Motor neuron (in vitro differentiated cells): ENCODE data around the gene CYP19A1. TPM values are rescaled to one million over a fixed set of nuclear protein-coding genes. Genes with fewer than 3 reads are reported as not detected.

Experiments
- ATAC-seq, 8 experiments: fragments of 200-7000 bp; cut with Tn5 transposase; replicated peaks in 6 of 8; 2 replicates each; pipeline ENCODE4 v1.8.0; 2021; ENCODE audit warnings: mild to moderate bottlenecking in 8 of 8, moderate library complexity in 8 of 8
- H3K27ac ChIP-seq, 2 donors: fragments of 250-450 bp; sonication (Bioruptor Pico); 2 replicates each; pipeline ENCODE4 v1.9.0; 2021; ENCODE audit warnings: antibody characterized with exemption in 2 of 2, mild to moderate bottlenecking in 2 of 2, moderate library complexity in 1 of 2
- H3K4me1 ChIP-seq, 2 donors: fragments of 250-450 bp; sonication (Bioruptor Pico); replicated peaks in 1 of 2; 2 replicates each; pipeline ENCODE4 v1.6.1; 2021; ENCODE audit warnings: antibody characterized with exemption in 2 of 2, mild to moderate bottlenecking in 2 of 2, moderate library complexity in 1 of 2
- H3K4me3 ChIP-seq, 5 donors: fragments of 250-450 bp; sonication (Bioruptor Pico); 2 replicates each; pipeline ENCODE4 v1.9.0; 2021; ENCODE audit warnings: antibody characterized with exemption in 5 of 5, mild to moderate bottlenecking in 5 of 5, moderate library complexity in 4 of 5
- whole genome bisulfite sequencing, 10 experiments: fragments of 450-650 bp; shearing (Covaris generic); methylation state at CpG; one replicate each; pipeline ENCODE4 v1.0.0; 2022; 5-methylcytosine and 5-hydroxymethylcytosine counted together
- in situ Hi-C, 9 experiments: fragments of 400-800 bp; cut with MboI; loops; one replicate each; pipeline ENCODE4 v1.15.0; 2021; ENCODE audit warnings: low sequenced_read_pairs in 9 of 9, low pct_unique_long_range_greater_than_20kb in 2 of 9; ENCODE audit not compliant: unreplicated experiment in 9 of 9
- total RNA-seq, 8 experiments: library from RNA; unstranded; fragments of 300-600 nt; gene quantifications; 2 replicates each; pipeline versions ENCODE4 v1.2.3 to v1.2.4, GENCODE V29; 2022

Gene CYP19A1
- total RNA-seq, 8 experiments from 2014 or later: 0.56 to 8.2 (median 1.7) TPM

DNA sequence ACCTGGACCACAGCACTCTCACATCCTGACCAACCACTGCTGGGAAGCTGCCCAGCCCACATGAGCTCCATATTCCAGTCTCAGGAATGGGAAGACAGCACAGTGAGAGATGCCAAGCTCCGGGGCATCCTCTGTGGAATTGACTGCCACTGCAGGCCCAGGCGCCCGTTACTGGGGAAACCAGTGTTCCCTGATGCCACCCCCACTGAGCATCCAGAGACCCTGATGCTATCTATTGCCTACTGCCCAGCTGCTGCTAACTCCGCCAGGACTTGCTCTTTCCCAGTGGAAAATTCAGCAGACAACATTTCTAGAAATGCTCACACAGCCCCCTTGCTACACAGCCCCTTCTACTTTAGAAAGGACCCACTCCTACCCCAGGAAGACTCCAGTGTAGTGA, 57.6 kb downstream of the CYP19A1 start:
- ATAC-seq: no peak
- Histone ChIP-seq H3K27ac (no peak overlapping the region), H3K4me1 (peaks cover 9 to 13% of the 10 kb centered on the region in 2 donors), H3K4me3 (no peak overlapping the region)
- in situ Hi-C loops: loop anchor here in 2 of 9 experiments (10.0 to 25.0 kb wide), 2 partner anchors 104 to 231 kb away; no protein-coding TSS in a partner anchor
- WGBS, 10 experiments: 80 to 100% (median 100%) methylated on average over 1 to 4 of the region's 4 CpGs; no CpG with 5 or more reads in 5 of the 10 experiments

- Histone ChIP-seq H3K4me1 (peaks cover 9 to 13% of the 10 kb centered on the region in 2 donors), H3K27ac (no peak overlapping the region), H3K4me3 (no peak overlapping the region)
- in situ Hi-C loops: loop anchor here in 1 of 9 experiments (25.0 kb wide), 1 partner anchor 233 kb away; no protein-coding TSS in a partner anchor
- WGBS, 10 experiments: 86 to 100% (median 100%) methylated on average over 1 of the region's 1 CpG; no CpG with 5 or more reads in 4 of the 10 experiments
- ATAC-seq: no peak
Observed at GRCh38 chr15:51279391-51279790, 59.0 kb downstream of the CYP19A1 start.

DNA sequence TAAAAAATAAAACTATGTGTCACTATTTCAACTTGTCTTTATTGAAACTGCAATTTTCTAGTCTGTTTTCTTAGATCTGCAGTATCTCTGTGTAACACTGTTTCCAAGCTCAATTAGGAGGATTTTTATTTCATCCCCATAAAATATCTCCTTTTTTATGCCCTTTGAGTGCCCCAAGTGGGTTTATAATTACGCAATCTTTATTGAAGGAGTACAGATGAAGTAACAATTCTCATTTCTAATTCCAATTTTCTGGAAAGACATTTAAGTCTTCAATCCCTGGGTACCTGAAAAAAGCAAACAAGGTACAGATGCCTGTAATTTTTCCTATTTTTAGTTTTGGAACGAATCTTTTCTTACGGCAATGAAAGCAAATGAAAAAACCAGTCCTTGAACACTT, 61.3 kb downstream of the CYP19A1 start:
- Histone ChIP-seq H3K4me1 (peaks cover 8 to 13% of the 10 kb centered on the region in 2 donors), H3K4me3 (no peak overlapping the region), H3K27ac (no peak overlapping the region)
- 42 to 100% (median 91%) methylated on average over 2 to 3 of the region's 3 CpGs; no CpG with 5 or more reads in 1 of the 10 experiments for WGBS, 10 experiments
- in situ Hi-C loops: loop anchor here in 1 of 9 experiments (25.0 kb wide), 1 partner anchor 235 kb away; no protein-coding TSS in a partner anchor
- no peak for ATAC-seq

DNA sequence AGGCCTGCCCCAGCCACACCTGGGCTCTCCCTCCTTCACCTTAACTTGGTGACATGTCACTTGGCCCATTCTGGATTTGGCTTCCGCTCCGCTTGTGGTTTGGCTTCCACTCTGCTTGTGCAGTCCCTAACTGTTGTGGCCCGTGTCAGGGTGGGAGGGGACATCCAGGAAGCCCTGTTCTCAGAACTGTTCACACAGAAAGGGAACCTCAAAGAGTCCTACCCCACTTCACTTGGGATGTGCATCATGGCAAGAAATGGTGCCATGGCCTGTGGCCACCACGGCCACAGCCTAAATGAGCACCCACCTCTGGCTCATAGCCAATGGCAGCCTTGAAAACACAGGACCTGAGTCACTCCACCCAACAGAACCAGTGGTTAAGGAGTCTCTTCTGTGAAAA, 63.4 kb downstream of the CYP19A1 start:
- H3K4me3 ChIP-seq: no peak overlapping the region
- in situ Hi-C loops: loop anchor here in 2 of 9 experiments (25.0 kb wide), 2 partner anchors 112 to 237 kb away; no protein-coding TSS in a partner anchor
- 90 to 100% (median 94%) methylated on average over 1 to 4 of the region's 4 CpGs; no CpG with 5 or more reads in 6 of the 10 experiments for WGBS, 10 experiments
- H3K4me1 ChIP-seq: peaks cover 5 to 13% of the 10 kb centered on the region in 2 donors
- no peak for ATAC-seq
- H3K27ac ChIP-seq: no peak overlapping the region

- in situ Hi-C loops: loop anchor here in 1 of 9 experiments (25.0 kb wide), 1 partner anchor 117 kb away; no protein-coding TSS in a partner anchor
- no peak overlapping the region for H3K27ac ChIP-seq
- 0 to 100% (median 78%) methylated on average over 1 to 6 of the region's 6 CpGs for WGBS, 10 experiments
- H3K4me1 ChIP-seq: peaks cover 13 to 14% of the 10 kb centered on the region in 2 donors
- H3K4me3 ChIP-seq: no peak overlapping the region
- ATAC-seq: no peak
Observed at GRCh38 chr15:51270706-51271105, 67.7 kb downstream of the CYP19A1 start.

GRCh38 chr15:51269496-51269895, 68.9 kb downstream of the CYP19A1 start:
- Histone ChIP-seq H3K4me3 (no peak overlapping the region), H3K4me1 (peaks cover 13 to 14% of the 10 kb centered on the region in 2 donors), H3K27ac (no peak overlapping the region)
- in situ Hi-C loops: loop anchor here in 1 of 9 experiments (25.0 kb wide), 1 partner anchor 118 kb away; no protein-coding TSS in a partner anchor
- no peak for ATAC-seq
- WGBS, 10 experiments: 31 to 100% (median 50%) methylated on average over 1 to 2 of the region's 2 CpGs; no CpG with 5 or more reads in 2 of the 10 experiments

DNA sequence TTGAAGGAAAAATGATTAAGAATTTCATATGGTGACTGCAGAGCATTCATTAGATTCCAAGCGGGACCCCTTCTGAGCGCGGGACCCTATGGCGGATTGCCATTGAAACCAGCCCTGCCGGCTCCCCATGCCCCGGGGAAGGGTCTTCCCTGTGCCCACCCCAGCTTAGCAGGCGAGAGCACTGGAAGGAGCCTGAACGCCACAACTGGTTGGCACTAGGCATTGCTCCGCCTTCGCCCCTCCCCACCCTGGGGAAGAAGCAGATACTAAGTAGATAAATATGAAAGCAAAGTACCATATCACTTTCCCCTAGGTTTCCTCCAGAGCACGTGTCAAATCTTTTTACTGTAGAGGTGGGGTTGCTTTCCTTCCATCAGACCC, 70.7 kb downstream of the CYP19A1 start:
- peaks cover 13 to 14% of the 10 kb centered on the region in 2 donors for H3K4me1 ChIP-seq
- in situ Hi-C loops: loop anchor here in 1 of 9 experiments (25.0 kb wide), 1 partner anchor 120 kb away; no protein-coding TSS in a partner anchor
- 0 to 78% (median 28%) methylated on average over 1 to 5 of the region's 11 CpGs; no CpG with 5 or more reads in 6 of the 10 experiments for WGBS, 10 experiments
- H3K27ac ChIP-seq: no peak overlapping the region
- peak overlapping the region in 3 of 5 donors; percentile 25 to 35 (median 35) for H3K4me3 ChIP-seq
- peak; percentile 11 to 69 (median 44) for ATAC-seq

- peak; percentile 69 to 89 (median 85) for ATAC-seq
Observed at GRCh38 chr15:51267051-51267702, 71.2 kb downstream of the CYP19A1 start.

DNA sequence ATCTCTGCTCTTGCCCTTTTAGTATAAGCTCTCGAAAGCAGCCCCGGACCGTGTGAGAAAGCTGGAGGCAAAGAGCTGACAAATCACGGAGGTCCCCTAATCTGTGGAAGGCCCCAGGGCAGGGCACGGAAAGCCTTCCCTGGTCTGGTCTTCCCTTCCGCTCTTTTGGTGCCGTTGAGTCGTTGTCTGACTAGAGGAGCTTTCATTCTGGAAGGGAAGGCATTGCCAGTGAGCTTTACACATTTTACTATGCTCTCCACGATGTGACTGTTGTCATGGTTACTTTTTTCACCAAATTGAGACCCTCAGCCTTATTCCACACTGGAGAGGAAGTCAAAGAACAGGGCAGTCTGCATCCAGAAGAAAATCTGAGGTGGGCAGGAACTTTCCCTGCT, 71.7 kb downstream of the CYP19A1 start:
- H3K4me1 ChIP-seq: peaks cover 13 to 14% of the 10 kb centered on the region in 2 donors
- in situ Hi-C loops: loop anchor here in 1 of 9 experiments (25.0 kb wide), 1 partner anchor 121 kb away; no protein-coding TSS in a partner anchor
- 0 to 49% (median 30%) methylated on average over 3 to 8 of the region's 9 CpGs; no CpG with 5 or more reads in 2 of the 10 experiments for WGBS, 10 experiments
- ATAC-seq: peak; percentile 31 to 58 (median 42)
- H3K27ac ChIP-seq: no peak overlapping the region
- H3K4me3 ChIP-seq: peak overlapping the region in 3 of 5 donors; percentile 25 to 35 (median 35)

More at GRCh38 chr15:51267051-51267702, 71.2 kb downstream of the CYP19A1 start:
- WGBS, 10 experiments: 0 to 15% (median 4%) methylated on average over 4 to 23 of the region's 47 CpGs; no CpG with 5 or more reads in 4 of the 10 experiments
- in situ Hi-C loops: loop anchor here in 1 of 9 experiments (25.0 kb wide), 1 partner anchor 120 kb away; no protein-coding TSS in a partner anchor
- H3K4me3 ChIP-seq: peak overlapping the region; percentile 10 to 35 (median 25)
- H3K4me1 ChIP-seq: peaks cover 13 to 14% of the 10 kb centered on the region in 2 donors
- H3K27ac ChIP-seq: no peak overlapping the region

DNA sequence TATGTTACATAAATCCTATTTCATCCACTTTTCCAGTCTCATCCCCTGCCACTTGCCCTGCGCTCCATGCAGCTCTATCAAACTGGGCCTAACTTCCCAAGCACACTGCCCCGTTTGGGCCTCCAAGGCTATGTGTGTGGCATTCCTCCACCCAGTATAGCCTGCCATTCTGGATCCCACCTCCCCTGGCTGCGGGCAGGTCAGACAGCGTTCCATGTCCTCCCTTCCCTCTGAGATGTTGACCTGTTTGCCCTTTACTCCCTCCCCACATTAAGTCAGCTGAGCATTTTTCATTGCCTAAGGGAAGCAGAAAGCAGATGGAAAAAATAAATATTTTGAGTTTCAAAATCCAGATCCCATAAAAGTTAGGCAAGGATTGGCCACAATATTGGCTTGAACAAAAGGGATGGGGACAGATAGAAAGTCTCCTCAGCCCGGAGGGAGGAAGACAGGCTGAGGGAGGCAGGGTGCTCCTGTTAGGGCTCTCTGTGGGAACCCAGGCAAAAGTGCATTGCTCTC, 73.3 kb downstream of the CYP19A1 start:
- in situ Hi-C loops: loop anchor here in 1 of 9 experiments (25.0 kb wide), 1 partner anchor 122 kb away; no protein-coding TSS in a partner anchor
- Histone ChIP-seq H3K27ac (no peak overlapping the region), H3K4me1 (peaks cover 13 to 14% of the 10 kb centered on the region in 2 donors), H3K4me3 (no peak overlapping the region)
- 29 to 97% (median 80%) methylated on average over 1 to 4 of the region's 5 CpGs; no CpG with 5 or more reads in 3 of the 10 experiments for WGBS, 10 experiments
- ATAC-seq: no peak

- Histone ChIP-seq H3K27ac (no peak overlapping the region), H3K4me1 (peaks cover 13 to 14% of the 10 kb centered on the region in 2 donors), H3K4me3 (no peak overlapping the region)
- in situ Hi-C loops: loop anchor here in 1 of 9 experiments (25.0 kb wide), 1 partner anchor 124 kb away; no protein-coding TSS in a partner anchor
- ATAC-seq: no peak
Observed at GRCh38 chr15:51263726-51264125, 74.7 kb downstream of the CYP19A1 start.

- in situ Hi-C loops: loop anchor here in 1 of 9 experiments (25.0 kb wide), 1 partner anchor 124 kb away; no protein-coding TSS in a partner anchor
- WGBS, 10 experiments: 57 to 93% (median 77%) methylated on average over 1 to 3 of the region's 3 CpGs
Observed at GRCh38 chr15:51263116-51263515, 75.3 kb downstream of the CYP19A1 start.

More at GRCh38 chr15:51263116-51263515, 75.3 kb downstream of the CYP19A1 start:
- H3K4me1 ChIP-seq: peaks cover 13 to 14% of the 10 kb centered on the region in 2 donors
- H3K4me3 ChIP-seq: no peak overlapping the region
- H3K27ac ChIP-seq: no peak overlapping the region
- no peak for ATAC-seq
